ENCODE data around the gene DDX10. TPM values are rescaled to one million over a fixed set of nuclear protein-coding genes. Genes with fewer than 3 reads are reported as not detected.

Gene DDX10
- total RNA-seq, 2 donors from 2014 or later = 12.6 to 17.6 TPM

- TF ChIP-seq, protein P1, sequence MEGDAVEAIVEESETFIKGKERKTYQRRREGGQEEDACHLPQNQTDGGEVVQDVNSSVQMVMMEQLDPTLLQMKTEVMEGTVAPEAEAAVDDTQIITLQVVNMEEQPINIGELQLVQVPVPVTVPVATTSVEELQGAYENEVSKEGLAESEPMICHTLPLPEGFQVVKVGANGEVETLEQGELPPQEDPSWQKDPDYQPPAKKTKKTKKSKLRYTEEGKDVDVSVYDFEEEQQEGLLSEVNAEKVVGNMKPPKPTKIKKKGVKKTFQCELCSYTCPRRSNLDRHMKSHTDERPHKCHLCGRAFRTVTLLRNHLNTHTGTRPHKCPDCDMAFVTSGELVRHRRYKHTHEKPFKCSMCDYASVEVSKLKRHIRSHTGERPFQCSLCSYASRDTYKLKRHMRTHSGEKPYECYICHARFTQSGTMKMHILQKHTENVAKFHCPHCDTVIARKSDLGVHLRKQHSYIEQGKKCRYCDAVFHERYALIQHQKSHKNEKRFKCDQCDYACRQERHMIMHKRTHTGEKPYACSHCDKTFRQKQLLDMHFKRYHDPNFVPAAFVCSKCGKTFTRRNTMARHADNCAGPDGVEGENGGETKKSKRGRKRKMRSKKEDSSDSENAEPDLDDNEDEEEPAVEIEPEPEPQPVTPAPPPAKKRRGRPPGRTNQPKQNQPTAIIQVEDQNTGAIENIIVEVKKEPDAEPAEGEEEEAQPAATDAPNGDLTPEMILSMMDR (IDR thresholded peaks at IDR 0.05) = no peak
- H3K9ac ChIP-seq (ENCODE audit: low read depth in 2 of 2, low read length in 2 of 2) = no peak overlapping the region
- no peak overlapping the region for H3K4me3 ChIP-seq
- H3K4me1 ChIP-seq = no peaks in the 10 kb centered on the region
- H3K36me3 ChIP-seq = no peaks in the 10 kb centered on the region
- DNase-seq = no peak
- H3K9me3 ChIP-seq = no peaks in the 10 kb centered on the region
- intact Hi-C loops (cut with DNase I) = no loop called here
- H3K27ac ChIP-seq = no peak overlapping the region
- no peaks in the 10 kb centered on the region for H3K27me3 ChIP-seq
Observed at GRCh38 chr11:108909921-108910320, 245.1 kb downstream of the DDX10 start.

DNA sequence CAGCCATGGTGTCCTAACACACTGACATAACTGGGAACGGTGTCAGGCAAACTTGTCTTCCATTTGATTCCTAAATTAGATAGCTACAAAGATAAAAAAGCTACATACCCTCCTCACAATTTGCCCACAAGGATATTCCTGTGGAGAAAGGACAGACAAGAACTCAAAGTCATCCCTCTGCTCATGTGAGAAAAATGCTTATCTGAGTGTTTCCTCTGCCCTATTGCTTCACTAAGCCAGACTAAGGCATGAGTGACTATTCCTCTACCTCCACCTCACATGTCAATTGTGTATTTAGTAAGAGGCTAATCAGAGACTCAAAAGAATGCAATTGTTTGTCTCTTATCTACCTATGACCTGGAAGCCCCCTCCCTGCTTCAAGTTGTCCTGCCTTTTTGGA lies 247.7 kb downstream of the DDX10 start:
- TF ChIP-seq, protein P1 (IDR thresholded peaks at IDR 0.05) = no peak
- Histone ChIP-seq H3K27me3 (no peaks in the 10 kb centered on the region), H3K27ac (no peak overlapping the region), H3K9ac (ENCODE audit: low read depth in 2 of 2, low read length in 2 of 2) (no peak overlapping the region), H3K4me3 (no peak overlapping the region), H3K36me3 (no peaks in the 10 kb centered on the region), H3K4me1 (no peaks in the 10 kb centered on the region), H3K9me3 (no peaks in the 10 kb centered on the region)
- intact Hi-C loops (cut with DNase I) = no loop called here
- no peak for DNase-seq

- intact Hi-C loops (cut with DNase I) = no loop called here
- no peak overlapping the region for H3K4me3 ChIP-seq
- no peak for DNase-seq
- no peaks in the 10 kb centered on the region for H3K36me3 ChIP-seq
- H3K4me1 ChIP-seq = no peaks in the 10 kb centered on the region
- H3K9ac ChIP-seq (ENCODE audit: low read depth in 2 of 2, low read length in 2 of 2) = no peak overlapping the region
- H3K27me3 ChIP-seq = no peaks in the 10 kb centered on the region
- H3K27ac ChIP-seq = no peak overlapping the region
- H3K9me3 ChIP-seq = no peaks in the 10 kb centered on the region
- TF ChIP-seq, protein P1 (IDR thresholded peaks at IDR 0.05) = no peak
Observed at GRCh38 chr11:108913204-108913603, 248.3 kb downstream of the DDX10 start.

DNA sequence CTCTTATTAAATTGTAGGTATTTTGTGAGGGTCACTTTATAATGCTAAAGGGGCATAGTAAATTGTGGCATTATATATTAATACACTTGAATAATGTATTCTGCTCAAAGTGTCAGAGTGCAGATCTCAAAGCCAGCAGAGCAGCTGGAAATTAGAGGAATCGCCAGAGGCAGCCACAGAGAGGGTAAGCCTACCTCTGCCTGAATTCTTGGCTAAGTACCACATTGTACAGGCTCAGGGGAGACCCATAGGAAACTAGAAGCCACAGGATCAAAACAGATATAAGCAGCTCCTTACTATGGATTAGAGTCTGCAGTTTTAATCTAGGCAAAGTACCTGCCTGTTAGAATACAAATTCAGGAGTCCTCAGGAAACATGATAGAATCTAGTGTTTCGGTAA lies 249.3 kb downstream of the DDX10 start:
- no peaks in the 10 kb centered on the region for H3K27me3 ChIP-seq
- TF ChIP-seq, protein P1 (IDR thresholded peaks at IDR 0.05) = no peak
- H3K9ac ChIP-seq (ENCODE audit: low read depth in 2 of 2, low read length in 2 of 2) = no peak overlapping the region
- intact Hi-C loops (cut with DNase I) = no loop called here
- no peak for DNase-seq
- no peaks in the 10 kb centered on the region for H3K4me1 ChIP-seq
- no peaks in the 10 kb centered on the region for H3K9me3 ChIP-seq
- no peak overlapping the region for H3K4me3 ChIP-seq
- no peak overlapping the region for H3K27ac ChIP-seq
- H3K36me3 ChIP-seq = no peaks in the 10 kb centered on the region

- Histone ChIP-seq H3K36me3 (no peaks in the 10 kb centered on the region), H3K4me3 (no peak overlapping the region), H3K27ac (no peak overlapping the region), H3K9ac (ENCODE audit: low read depth in 2 of 2, low read length in 2 of 2) (no peak overlapping the region), H3K9me3 (no peaks in the 10 kb centered on the region), H3K4me1 (no peaks in the 10 kb centered on the region), H3K27me3 (no peaks in the 10 kb centered on the region)
- intact Hi-C loops (cut with DNase I) = no loop called here
- TF ChIP-seq, protein P1 (IDR thresholded peaks at IDR 0.05) = no peak
- DNase-seq = no peak
Observed at GRCh38 chr11:108914981-108915380, 250.1 kb downstream of the DDX10 start.

DNA sequence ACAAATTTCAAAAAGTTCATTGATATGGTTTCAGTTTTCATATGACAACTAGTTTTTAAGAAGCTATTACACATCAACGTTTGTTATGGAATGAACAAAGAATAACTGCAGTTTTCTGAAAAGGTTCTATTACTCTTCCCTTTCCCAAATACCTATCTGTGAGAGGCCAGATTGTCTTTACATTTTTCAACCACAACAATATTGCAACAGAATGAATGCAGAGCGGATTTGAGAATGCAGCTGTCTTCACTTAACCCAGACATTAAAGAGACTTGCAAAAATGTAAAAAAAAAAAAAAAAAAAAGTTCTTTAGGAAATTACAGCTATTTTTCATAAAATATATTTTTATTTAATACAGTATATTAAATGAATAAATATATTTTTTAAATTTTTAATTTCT lies 250.8 kb downstream of the DDX10 start:
- no peaks in the 10 kb centered on the region for H3K4me1 ChIP-seq
- H3K9ac ChIP-seq (ENCODE audit: low read depth in 2 of 2, low read length in 2 of 2) = no peak overlapping the region
- no peaks in the 10 kb centered on the region for H3K36me3 ChIP-seq
- TF ChIP-seq, protein P1 (IDR thresholded peaks at IDR 0.05) = no peak
- no peak for DNase-seq
- H3K27ac ChIP-seq = no peak overlapping the region
- no peaks in the 10 kb centered on the region for H3K9me3 ChIP-seq
- H3K4me3 ChIP-seq = no peak overlapping the region
- intact Hi-C loops (cut with DNase I) = no loop called here
- no peaks in the 10 kb centered on the region for H3K27me3 ChIP-seq

All from colonic mucosa (tissue), 4 donors.